ENCODE measurements around the gene FARS2.

FARS2 gene

GRCh38 chr6:5818959-5819358, 557.6 kb downstream of the FARS2 start:
- H3K4me3 ChIP-seq (ENCODE audit: low read depth in 1 of 2, low read length in 1 of 2): no peak overlapping the region
- no peak overlapping the region for H3K27ac ChIP-seq
- TF ChIP-seq CTCF (IDR thresholded peaks at IDR 0.05): no peak
- no peaks in the 10 kb centered on the region for H3K36me3 ChIP-seq
- no peaks in the 10 kb centered on the region for H3K4me1 ChIP-seq (ENCODE audit: control insufficient read depth in 1 of 2, insufficient read depth in 1 of 2, low read depth in 1 of 2, low read length in 1 of 2)
- no peaks in the 10 kb centered on the region for H3K27me3 ChIP-seq
- H3K9me3 ChIP-seq: no peaks in the 10 kb centered on the region

All from neutrophil (primary cell).